Coronary artery (tissue), 2 donors: ENCODE data around the gene TRAPPC3.

ENCODE experiments used
- DNase-seq: peaks from one replicate; pipeline ENCODE4 v3.0.0-alpha.2; 2017; ENCODE audit warnings: low spot score
- H3K27ac ChIP-seq, 2 donors: fragments of 200-600 bp; sonication (generic); one replicate each; pipeline ENCODE4 v1.5.1; 2016 to 2019
- H3K4me3 ChIP-seq: fragments of 200-600 bp; sonication (generic); 2 replicates; pipeline ENCODE4 v1.5.1; 2016; ENCODE audit warnings: mild to moderate bottlenecking, moderate library complexity
- CTCF ChIP-seq: fragments of 200-600 bp; sonication (generic); IDR thresholded peaks from one replicate; pipeline ENCODE4 v1.5.1; 2019; ENCODE audit warnings: antibody characterized with exemption

The TRAPPC3 gene

GRCh38 chr1:36132029-36132428, 17.3 kb downstream of the TRAPPC3 start:
- Histone ChIP-seq H3K4me3 (no peak overlapping the region), H3K27ac (no peak overlapping the region)
- no peak for TF ChIP-seq CTCF
- no peak for DNase-seq

DNA sequence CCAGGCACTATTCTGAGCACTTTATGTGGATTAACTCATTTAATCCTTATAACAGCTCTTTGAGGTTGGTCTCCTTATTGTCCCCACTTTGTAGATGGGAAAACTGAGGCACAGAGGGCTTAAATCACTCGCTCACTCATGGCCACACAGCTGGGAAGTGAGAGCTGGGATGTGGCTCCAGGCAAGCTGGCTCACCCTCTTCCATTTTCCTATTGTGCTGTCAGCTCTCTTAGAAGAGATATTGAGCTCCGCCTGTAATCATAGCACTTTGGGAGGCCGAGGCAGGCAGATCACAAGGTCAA, 20.4 kb downstream of the TRAPPC3 start:
- no peak overlapping the region for H3K4me3 ChIP-seq
- no peak for TF ChIP-seq CTCF
- H3K27ac ChIP-seq, result no peak overlapping the region
- DNase-seq, result no peak

DNA sequence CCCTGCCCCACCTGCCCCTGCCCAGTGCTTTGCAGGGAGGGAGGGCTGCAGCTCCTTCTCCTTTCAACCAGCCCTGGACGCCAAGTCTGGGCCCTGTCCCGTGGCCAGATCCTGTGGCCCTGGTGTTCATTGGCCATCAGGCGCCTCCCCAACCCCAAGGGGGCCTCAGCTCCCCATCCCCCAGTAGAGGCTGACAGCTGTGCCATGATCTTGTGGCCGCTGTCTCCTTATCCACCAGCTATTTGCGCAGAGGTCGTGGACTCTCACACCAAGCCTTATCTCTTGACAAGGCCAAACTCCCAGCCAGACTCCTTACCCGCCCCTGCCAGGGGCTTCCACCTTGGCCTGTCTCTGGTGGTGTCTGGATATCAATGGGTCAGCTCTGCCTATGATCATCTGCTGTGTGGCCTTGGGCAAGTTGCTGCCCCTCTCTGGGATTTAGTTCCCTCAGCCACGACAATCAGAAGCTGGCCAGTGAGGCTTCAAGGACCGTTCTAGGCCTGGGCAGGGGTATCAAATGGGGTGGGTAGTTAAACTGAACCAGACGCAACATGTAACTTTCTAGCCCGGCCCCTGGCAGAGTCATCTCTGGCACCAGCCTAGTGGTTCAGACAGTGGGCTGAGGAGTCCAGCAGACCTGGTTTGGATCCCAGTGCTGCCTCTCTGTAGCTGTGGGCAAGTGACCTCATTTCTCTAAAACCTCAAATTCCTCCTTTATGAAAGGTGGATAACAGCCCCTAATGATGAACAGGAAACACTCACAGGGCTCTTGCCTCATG, 21.0 kb downstream of the TRAPPC3 start:
- Histone ChIP-seq H3K4me3 (no peak overlapping the region), H3K27ac (no peak overlapping the region)
- DNase-seq, result no peak
- no peak for TF ChIP-seq CTCF

DNA sequence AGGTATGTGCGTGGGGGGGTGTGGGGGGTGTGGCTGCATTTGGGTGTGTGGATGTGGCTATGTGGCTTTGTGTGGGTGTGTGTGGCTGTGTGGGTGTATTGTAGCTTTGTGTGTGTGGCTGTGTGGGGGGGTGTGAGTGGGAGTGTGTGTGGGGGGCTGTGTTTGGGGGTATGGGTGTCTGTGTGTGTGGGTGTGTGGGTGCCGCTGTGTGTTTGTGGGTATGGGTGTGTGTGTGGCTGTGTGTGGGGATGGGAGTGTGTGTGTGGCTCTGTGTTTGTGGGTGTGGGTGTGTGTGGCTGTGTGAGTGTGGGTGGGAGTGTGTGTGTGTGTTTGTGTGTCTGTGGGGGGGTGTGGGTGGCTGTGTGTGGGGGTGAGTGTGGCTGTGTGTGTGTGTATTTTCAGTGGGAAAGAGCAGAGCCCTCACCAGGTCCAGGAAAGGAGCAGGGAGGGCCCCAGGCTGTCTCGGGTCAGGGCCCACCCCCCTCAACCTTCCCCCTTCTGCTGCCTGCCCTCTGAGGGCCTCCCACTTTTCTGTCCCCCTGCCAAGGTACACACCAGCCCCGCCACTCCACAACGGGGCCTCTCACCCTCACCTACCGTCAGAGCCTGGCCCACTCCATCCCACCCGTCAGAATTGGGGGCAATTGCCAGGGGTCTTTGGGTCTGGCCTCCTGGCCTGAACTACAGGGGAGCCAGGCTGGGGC, 22.3 kb downstream of the TRAPPC3 start:
- no peak overlapping the region for H3K27ac ChIP-seq
- no peak for DNase-seq
- no peak overlapping the region for H3K4me3 ChIP-seq
- TF ChIP-seq CTCF, result no peak

DNA sequence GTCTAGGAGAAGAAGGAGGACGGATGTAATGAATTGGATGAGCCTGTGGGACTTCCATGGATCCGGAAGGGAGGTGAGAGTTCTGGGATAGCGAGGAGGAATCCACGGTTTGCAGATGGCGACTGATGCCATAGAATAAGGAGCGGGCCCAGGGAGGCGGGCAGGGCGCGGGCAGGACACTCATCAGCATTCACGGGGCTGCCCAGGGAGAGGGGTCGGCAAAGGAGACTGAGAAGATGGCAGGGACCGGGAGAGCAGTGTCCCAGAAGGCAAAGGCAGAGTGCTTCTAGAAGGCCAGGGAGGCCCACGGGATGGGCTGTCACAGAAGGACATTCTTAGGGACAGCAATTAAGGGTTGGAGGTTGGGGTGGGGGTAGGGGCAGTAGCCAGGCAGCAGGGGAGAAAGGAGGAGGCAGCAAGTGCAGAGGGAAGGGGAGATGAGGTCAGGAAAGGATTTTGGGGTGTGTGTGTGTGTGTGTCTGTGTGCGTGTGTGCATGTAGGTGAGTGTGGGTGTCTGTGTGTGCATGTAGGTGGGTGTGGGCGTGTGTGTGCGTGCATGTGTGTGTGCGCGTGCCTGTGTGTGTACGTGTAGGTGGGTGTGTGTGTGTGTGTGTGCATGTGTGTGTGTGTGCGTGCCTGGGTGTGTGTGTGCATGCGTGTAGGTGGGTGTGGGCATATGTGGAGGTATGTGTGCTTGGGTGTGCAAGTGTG, 23.1 kb downstream of the TRAPPC3 start:
- peak overlapping the region; percentile 86 for H3K4me3 ChIP-seq
- peak overlapping the region in 1 of 2 donors; percentile 93 for H3K27ac ChIP-seq
- DNase-seq, result no peak
- no peak for TF ChIP-seq CTCF

- DNase-seq, result no peak
- no peak for TF ChIP-seq CTCF
- peak within 1 kb of the TSS; percentile 70 to 93 for H3K27ac ChIP-seq
- H3K4me3 ChIP-seq, result peak within 1 kb of the TSS; percentile 86
These were observed 23.9 kb downstream of the TRAPPC3 start, which contains the start of gene COL8A2 for GRCh38 chr1:36125129-36125991. TSS of gene COL8A2 (minus strand) at chr1:36125222. CDS start at chr1:36100242, 24,980 bp downstream.
